ENCODE data around the gene C1orf35.

C1orf35 gene

DNA sequence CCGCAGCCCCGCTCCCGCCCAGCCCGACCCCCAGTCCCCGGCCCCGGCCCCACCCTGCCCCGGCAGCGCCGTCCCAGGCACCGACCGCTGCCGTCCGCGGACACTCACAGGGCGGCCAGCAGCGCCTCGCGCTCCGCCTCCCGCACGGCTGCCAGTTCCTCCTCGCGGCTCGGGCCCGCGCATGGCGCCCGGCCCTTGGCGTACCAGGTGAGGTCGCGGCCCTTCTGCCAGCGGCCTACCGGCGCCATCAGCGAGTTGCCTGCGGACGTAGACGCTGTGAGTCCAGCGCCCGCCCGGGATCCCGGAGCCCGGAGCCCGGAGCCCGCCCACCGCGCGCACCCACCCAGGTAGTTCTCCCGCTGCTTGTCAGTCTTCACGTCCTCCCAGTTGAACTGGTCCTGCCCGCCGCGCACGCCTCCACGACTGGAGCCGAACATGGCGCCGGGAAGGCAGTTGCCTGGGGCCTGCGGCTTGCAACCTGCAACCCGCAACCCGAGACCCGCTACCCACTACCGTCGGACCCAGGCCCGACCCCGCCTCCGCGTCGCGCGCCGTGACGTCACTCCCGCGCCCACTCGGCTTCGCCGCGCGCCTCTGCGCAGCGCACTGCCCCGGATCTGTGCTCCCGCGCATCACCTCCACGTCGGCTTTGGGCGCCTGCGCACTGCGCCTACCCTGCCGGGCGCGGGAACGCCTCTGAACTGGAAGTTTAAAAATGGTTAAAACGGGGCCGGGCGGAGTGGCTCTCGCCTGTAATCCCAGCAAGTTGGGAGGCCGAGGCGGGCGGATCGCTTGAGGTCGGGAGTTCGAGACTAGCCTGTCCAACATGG is at the start of gene C1orf35:
TSS of gene C1orf35 (minus strand) at position 535 of the 830 bp plus-strand sequence. CDS start at position 437, 98 bp downstream.
- DNase-seq (ENCODE audit: low read depth in 4 of 4, low spot score in 1 of 4) = peak; percentile 91 to 96 (median 92)

DNA sequence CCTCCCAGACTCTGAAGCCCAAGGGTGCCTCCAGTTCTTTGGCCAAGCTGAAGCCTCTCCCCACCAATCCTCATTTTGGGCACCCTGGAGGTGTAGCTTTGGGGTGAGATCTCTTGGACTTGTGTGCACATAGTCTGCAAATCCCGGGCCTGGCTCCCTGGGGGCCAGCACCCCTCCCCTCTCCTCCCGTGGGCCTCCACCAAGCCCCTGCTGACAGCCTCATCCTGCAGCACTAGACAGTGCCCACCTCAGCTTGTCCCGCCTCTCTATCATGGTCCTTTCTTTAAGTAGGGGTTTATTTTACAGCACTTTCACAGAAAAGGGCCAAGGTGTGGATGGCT is 49.8 kb upstream of the C1orf35 start:
- DNase-seq (ENCODE audit: low read depth in 4 of 4, low spot score in 1 of 4) = no peak

DNA sequence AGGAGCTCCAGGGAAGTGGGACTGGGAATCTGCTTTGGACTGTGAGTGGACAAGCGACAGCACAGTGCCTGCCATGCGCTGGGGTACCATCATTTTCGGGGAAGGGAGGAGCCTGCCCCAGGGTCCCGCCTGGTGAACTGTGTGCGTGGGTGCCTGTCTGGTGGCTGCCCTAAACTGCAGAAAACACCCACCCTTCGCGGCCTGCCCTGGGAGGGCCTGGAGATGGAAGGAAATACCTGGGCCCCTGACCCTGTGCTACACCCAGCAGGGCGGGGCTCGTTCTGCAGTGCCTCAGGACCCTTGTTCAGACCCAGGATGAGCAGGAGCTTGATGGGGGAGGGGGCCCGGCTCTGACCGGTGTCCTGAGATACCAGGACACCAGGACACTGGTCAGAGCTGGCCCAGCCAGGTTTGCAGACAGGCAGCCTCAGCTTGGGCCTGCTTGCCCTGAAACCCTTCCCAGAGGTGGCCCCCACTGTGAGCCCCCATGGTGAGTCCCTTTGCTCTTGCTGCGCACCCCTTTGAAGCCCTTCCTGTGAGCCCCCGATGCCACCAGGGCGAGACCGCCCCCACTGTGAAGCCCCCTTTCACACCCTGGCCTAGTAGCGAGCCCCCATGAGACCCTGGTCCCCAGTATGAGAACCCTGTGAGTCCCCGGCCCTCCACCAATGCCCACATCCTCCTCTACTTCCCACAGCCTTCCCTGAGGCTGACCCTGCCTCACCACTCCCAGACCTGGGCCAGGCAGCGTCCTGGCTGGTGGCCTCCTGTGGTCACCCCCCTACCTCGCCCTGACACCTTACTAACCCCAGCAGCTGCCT is 49.2 kb upstream of the C1orf35 start:
- no peak for DNase-seq (ENCODE audit: low read depth in 4 of 4, low spot score in 1 of 4)

DNA sequence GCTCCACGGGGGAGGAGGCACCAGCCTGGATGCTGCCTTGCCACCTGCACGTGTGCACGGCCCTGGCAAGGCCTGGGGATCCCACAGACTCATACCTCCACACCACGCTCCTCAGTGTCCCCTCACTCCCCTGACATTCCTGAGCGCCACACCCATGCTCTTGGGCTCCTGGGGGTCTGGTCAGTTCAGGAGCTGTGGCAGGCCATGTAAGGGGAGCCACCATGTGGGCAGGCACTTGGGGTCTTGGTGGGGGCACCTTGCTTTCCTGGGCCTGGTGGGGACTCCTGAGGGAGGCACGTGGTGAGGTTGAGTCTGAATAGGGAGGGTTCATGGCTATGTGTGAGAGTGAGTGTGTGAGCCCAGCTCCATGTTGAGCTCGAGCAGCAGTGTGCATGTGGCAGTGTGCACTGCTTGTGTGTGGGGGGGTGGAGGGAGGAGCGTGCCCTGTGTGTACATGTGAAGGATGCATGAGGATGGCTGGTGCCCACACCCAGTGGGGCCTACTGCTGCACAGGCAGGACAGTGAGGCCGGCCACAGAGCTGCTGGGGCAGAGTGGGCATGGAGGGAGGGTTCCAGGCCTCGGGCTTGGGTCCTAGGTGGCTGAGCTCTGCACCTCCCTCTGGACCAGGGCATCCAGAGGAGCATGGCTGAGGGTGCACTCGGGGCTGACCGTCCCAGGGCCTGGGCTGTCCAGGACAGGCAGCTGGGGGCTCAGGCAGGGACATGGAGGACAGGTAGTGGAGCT is 48.2 kb upstream of the C1orf35 start:
- no peak for DNase-seq (ENCODE audit: low read depth in 4 of 4, low spot score in 1 of 4)

DNA sequence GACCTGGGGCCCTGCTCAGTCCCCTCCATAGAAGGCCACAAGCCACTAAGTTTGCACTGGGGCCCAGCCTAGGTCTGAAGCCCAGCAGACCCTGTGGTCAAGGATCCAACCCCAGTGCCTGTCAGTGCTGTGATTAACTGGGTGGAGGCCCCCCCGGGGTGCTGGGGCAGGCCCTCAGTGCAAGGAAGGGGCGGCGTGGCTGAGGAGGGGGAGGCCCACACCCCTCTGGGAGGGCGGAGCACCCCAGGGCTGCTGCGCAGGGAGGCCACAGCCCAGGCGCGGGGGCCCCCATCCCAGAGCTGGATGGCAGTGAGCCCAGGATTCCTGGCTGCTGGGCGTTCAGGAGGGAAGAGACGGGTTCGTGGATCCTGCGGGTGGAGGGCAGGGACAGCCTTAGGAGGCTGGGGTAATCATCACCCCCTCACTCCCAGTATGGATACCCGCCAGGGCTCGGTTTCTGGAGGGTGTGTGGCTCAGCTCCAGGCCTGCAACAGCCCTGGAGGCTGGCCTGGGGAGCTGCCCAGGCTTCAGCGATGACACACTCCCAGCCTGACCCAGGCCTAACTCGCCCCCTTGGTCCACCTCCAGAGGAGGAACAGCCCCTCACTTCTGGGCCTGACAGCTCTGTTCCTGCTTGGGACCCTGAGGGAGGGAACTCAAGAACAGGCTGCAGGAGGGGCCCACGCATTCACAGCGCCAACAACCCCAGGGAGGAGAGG is 47.5 kb upstream of the C1orf35 start:
- no peak for DNase-seq (ENCODE audit: low read depth in 4 of 4, low spot score in 1 of 4)

DNA sequence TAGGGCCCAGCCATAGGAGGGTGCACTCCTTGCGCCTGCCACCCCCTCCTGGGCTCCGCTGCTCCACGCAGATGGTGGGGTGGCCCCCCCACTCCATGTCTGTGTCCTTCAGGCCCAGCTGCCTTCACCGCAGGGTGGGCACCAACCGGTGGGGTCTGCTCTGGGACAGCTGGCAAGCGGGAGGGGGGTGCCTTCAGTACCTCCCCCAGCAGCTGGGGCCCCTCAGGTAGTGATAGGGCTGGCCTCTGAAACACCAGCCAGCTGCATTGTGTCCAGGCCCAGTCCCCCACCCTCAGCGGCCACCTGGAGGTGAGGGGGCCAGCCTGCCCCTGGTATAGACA is 47.0 kb upstream of the C1orf35 start:
- DNase-seq (ENCODE audit: low read depth in 4 of 4, low spot score in 1 of 4) = no peak

DNA sequence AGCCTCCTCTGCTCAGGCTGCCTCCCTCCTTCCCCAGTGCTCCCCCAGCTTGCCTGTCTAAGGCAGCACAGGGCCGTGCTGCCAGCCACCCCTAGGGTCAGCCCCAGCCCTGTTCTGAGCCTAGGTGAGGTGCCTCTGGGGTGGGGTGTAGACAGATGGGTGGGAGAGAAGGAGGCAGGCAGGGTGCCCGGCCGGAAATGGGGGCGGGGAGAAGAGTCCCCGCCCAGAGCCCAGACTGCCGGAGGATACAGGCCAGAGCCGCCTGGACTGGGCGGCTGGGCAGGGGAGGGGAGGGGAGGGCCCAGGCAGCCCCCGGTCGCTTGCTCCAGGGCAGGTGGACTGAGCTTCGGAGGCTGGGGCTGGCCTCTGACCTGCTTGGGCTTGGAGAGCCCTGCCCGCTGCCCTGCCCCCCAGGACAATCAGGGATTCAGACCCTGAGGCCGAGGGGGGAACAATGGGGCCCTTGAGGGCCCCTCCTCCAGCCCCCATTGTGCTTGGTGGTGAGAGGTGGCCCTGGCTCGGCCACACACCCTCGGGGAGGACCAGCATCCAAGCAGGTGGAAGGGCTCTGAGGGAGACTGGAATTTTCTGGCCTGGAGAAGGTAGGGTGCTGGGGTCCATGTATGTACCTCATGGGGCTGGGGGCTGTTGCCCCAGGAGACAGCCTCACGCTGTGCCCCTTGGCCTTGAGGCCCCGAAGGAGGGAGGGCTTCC is 46.4 kb upstream of the C1orf35 start, which contains the start of gene GJC2:
TSS of gene GJC2 (plus strand) at position 525 of the 714 bp plus-strand sequence. CDS start 7,829 bp downstream, outside the sequence.
- no peak for DNase-seq (ENCODE audit: low read depth in 4 of 4, low spot score in 1 of 4)

DNA sequence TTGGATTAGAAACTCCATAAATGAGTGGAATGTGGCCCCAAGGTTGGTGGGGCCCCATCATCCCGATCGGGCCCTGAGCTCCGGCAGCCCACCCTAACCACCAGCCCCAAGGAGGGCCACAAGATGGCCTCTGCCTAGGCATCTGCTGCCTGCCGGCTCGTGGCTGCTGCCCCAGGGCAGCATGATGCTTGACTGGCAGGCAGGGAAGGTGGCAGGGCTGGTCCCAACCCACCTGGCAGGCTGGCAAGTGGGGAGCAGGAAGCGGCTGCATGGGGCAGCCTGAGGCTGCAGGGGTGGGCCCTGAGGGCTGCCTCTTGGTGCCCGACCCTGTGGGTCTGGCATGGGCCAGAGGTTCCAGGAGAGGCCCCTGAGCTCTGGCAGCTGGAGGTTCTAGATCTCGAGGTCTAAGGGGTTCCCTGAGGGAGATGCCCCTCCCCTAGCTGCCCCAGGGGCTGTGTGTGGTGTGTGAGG is 45.8 kb upstream of the C1orf35 start:
- DNase-seq (ENCODE audit: low read depth in 4 of 4, low spot score in 1 of 4) = no peak

DNA sequence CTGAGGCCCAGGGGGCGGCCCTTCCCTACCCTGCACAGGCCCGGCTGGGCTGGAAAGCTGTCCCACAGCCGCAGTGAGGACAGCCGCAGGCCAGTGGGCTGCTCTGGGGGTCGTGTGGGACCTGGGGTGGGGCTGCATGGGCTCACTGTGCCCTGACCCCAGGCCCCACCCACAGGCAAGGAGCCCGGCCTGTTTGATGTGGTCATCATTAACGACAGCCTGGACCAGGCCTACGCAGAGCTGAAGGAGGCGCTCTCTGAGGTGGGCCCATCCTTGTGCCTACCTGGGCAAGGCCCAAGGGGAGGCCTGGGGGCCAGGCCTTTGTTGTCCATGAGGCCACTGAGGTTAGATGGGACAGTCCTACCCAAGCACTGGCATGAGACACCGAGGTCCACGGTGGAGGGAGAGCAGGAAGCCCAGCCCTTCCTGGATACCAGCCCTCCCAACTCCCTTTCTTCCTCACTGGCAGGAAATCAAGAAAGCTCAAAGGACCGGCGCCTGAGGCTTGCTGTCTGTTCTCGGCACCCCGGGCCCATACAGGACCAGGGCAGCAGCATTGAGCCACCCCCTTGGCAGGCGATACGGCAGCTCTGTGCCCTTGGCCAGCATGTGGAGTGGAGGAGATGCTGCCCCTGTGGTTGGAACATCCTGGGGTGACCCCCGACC is 45.2 kb upstream of the C1orf35 start:
- DNase-seq (ENCODE audit: low read depth in 4 of 4, low spot score in 1 of 4) = no peak

DNA sequence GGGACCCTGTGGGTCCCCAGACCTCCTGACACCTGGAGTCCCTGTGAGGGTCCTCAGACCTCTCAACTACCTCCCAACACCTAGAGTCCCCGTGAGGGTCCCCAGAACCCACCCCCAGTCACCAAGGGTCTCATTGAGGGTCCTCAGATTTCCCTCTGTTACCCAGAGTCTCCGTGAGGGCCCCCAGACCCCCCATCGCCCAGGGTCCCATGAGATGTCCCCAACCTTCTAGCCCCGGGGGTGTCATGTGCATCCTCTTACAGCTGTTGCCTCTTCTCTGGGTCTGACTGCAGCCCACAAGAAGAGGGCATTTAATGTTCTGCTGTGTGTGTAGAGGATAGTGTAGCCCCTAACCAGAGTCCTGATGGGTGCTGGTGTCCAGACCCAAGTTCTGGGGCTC is 44.6 kb upstream of the C1orf35 start:
- no peak for DNase-seq (ENCODE audit: low read depth in 4 of 4, low spot score in 1 of 4)

DNA sequence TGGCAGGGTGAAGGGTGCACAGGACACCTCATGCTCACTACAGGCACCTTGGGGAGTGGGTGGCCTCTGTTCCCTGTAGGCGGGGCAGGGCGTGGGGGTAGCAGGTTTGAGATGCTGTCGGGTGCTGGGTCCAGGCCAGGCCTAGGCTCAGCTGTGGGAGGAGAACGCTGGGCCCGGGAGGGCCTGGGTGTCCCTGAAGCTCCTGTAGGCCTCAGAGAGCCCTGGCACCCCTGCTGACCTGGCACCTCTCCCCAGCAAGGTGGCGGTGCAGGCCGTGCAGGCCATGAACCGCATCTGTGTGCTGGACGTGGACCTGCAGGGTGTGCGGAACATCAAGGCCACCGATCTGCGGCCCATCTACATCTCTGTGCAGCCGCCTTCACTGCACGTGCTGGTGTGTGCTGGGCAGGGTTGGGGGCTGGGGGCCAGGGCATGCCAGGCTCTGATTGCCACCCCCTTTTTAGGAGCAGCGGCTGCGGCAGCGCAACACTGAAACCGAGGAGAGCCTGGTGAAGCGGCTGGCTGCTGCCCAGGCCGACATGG is 44.1 kb upstream of the C1orf35 start:
- DNase-seq (ENCODE audit: low read depth in 4 of 4, low spot score in 1 of 4) = no peak

DNA sequence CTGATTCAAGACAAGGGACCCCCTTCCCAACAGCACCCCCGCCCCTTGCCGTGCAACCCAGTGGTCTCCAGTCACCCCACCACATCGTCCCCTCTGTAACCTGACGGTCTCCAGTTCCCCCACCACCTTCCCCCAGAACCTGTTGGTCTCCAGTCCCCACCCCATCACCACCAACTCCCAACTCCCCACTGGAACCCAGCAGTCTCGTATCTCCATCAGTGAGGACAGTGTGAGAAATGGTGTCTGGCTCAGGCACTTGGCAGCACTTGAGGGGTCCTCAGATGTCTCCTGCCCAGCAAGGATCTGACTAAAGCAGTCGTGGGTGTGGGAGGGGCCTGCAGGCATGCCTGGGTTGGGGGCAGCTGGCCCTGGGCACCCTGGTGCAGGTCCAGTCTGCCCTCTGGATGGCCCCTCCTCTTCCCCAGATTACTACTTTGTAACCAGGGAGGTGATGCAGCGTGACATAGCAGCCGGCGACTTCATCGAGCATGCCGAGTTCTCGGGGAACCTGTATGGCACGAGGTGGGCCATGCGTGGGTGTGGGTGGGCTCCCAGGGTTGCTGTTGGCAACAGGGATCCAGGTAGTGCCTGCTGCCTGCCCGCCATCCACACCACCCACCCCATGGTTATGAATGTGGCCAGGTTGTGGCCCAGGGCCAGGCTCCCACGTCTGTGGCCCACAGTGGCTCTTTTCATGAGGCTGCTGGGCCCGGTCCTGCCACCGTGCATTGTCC is 43.5 kb upstream of the C1orf35 start:
- DNase-seq (ENCODE audit: low read depth in 4 of 4, low spot score in 1 of 4) = no peak

DNA sequence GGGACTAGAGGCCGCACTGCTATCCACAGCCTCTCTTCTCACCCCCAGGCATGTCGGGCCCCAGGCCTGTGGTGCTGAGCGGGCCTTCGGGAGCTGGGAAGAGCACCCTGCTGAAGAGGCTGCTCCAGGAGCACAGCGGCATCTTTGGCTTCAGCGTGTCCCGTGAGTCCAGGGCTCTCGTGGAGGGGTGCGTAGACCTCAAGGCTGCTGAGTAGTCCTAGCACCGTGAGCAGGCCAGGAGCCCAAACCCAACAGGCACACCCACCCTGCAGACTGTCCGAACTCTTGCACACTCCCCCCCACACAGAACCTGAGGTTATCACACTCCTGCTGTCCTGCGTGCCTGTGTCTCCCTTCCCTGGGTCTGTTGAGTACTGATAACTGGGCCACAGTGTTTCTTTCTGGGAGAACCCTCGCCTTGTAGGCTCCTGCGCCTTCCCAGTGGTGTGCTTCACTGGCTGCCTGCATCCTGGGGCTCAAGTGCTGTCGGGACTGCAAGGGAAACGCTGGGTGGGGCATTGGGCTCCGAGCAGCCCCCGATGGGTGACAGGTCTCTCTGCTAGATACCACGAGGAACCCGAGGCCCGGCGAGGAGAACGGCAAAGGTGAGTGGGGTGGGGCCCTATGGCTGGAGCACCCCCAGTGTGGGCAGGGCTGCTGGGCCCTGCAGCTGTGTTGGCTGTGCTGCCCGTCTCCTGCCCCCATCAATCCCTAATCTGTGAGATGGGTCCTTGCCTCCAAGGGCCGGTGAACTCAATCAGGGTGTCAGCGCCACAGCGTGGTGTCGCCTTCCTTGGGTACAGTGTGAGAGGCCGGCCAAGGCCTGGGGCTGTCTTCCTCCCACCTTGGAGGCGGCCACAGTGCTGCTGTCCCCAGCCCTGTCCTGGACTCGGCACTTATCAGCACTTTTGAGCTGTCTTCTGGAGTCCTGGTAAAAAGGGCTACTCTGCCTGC is 42.6 kb upstream of the C1orf35 start:
- DNase-seq (ENCODE audit: low read depth in 4 of 4, low spot score in 1 of 4) = no peak

DNA sequence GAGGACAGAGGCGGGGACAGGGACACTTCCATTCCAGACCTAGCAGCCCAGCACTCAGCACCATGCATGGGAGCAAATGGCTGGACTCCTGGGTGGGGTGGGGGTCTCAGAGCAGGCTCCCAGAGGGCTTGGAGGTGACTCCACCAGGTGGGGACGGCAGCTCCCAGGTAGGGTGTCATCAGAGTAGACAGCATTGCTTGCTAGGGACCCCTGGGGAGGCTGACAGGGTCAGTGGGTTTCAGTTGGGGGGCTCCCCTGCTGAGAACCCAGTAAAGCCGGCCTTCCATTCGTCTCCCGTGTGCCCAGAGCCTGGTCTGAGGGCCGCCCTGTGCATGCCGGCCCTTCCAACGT is 41.8 kb upstream of the C1orf35 start:
- no peak for DNase-seq (ENCODE audit: low read depth in 4 of 4, low spot score in 1 of 4)

DNA sequence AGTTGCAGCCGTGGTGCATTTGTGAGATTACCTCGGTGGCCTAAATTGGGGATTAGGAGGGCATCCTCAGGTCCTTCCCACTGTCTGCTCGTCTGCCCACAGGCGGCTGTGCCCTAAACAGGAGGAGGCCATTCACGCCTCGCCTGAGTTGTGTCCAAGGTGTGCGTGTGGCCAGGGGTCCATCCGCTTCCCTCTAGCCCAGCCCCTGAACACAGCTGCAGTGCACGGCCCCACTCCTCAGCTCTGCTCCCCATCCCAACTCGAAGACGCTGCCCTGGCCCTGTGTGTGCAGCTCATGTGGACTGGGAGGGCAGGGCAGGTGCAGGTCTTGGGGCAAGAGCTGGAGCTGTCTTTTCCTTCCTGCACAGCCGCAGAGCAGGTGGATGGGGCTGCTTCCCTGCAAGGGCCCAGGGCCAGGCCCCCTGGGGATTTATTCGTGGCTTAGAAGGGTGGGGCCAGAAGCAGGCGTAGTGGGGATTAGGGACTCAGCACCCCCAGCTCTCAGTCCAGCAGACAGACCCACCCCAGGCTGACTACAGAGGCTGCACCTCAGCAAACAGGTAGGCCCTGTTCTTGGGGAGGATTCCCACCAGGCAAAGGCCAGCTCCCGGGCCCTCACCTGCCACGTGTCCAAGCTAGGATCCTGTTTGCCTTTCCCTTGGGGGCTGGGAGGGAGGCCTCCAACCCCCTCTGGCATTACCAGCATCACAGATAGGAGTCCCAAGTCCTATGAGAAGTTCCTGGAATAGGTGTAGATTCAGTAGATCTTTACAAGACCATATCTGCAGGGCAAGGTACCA is 41.3 kb upstream of the C1orf35 start:
- no peak for DNase-seq (ENCODE audit: low read depth in 4 of 4, low spot score in 1 of 4)

DNA sequence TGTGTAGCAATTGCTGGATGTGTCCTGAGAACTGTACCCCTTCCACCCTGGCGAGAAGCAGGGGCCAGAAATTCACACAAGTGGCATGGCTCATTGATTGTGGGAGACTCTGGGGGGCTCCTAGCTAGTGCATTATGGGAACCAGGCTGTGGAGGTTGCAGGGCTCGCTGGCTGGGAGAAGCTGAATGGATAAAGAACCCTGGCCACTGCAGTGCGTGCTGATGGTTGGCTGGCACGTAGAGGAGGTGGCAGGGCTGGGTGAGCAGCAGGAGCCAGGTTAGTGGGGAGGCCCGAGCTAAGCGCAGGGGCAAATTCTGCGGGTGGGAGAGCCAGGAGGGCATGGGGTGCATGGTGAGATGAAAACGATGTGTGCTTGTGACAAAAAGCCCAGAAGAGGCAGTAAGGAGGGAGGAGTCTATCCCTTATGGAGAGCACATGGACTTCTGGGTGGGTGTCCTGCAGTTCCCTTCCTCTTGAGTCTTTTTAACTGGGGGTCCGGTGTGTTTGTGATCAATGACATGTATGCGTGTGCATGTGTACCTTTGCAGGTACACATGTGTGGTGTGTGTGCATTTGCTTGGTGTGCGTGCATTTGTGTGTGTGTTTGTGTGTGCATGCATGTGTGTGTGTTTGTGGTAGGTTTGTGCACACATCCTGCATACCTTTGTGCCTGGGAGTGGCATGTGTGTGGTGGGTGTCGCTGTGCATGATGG is 40.5 kb upstream of the C1orf35 start:
- DNase-seq (ENCODE audit: low read depth in 4 of 4, low spot score in 1 of 4) = no peak

All from stimulated activated CD4-positive, alpha-beta T cell treated with anti-CD3 and anti-CD28 coated beads, Interleukin-1b, Interleukin-23, amount 100 ng/mL, for 24 hours (primary cell).